Left lung (tissue), 10 donors: Measurements from ENCODE around the gene SLC25A23. TPM values are rescaled to one million over a fixed set of nuclear protein-coding genes. Genes with fewer than 3 reads are reported as not detected.

Experiments used
- ATAC-seq: fragments of 200-7000 bp; cut with Tn5 transposase; one replicate; pipeline ENCODE4 v1.9.1; 2020; ENCODE audit warnings: moderate library complexity
- DNase-seq, 4 donors: peaks; one replicate each; pipeline ENCODE4 v3.0.0-alpha.2; 2013 to 2020
- H3K27ac ChIP-seq, 2 donors: fragments of 200-600 bp; sonication (generic) in 1 of 2; one replicate each; pipeline versions ENCODE4 v1.5.0 to v1.8.0; 2020 to 2021
- H3K27me3 ChIP-seq, 2 donors: fragments of 200-600 bp; sonication (generic) in 1 of 2; one replicate each; pipeline versions ENCODE4 v1.5.0 to v1.8.0; 2020 to 2021
- H3K36me3 ChIP-seq, 2 donors: fragments of 200-600 bp; sonication (generic) in 1 of 2; one replicate each; pipeline versions ENCODE4 v1.5.0 to v1.8.0; 2020 to 2021
- H3K4me1 ChIP-seq, 2 donors: fragments of 200-600 bp; one replicate each; pipeline ENCODE4 v1.8.0; 2021
- H3K4me3 ChIP-seq, 2 donors: fragments of 200-600 bp; sonication (generic) in 1 of 2; one replicate each; pipeline versions ENCODE4 v1.5.0 to v1.8.0; 2020 to 2021; ENCODE audit warnings: mild to moderate bottlenecking in 1 of 2
- H3K9me3 ChIP-seq, 2 donors: fragments of 200-600 bp; sonication (generic) in 1 of 2; one replicate each; pipeline versions ENCODE4 v1.5.0 to v1.8.0; 2020 to 2021
- CTCF ChIP-seq, 2 donors: fragments of 200-600 bp; sonication (generic) in 1 of 2; IDR thresholded peaks; one replicate each; pipeline versions ENCODE4 v1.5.0 to v1.8.0; 2021; ENCODE audit warnings: antibody characterized with exemption in 2 of 2
- intact Hi-C, 2 donors: fragments of 100-400 bp; cut with DNase I; formaldehyde crosslinking; loops; one replicate each; pipeline versions ENCODE4 v1.11.2 to v1.14.2; 2022
- polyA plus RNA-seq, 6 donors: library from polyadenylated mRNA; unstranded; fragments of 120-200 nt; gene quantifications; one replicate each; pipeline ENCODE4 v1.2.1, GENCODE V29; 2013; ENCODE audit not compliant: insufficient read length in 6 of 6
- total RNA-seq, 2 donors: library from RNA; stranded (reverse); fragmentation: NEBNext Ultra II Directional; extraction: Animal tissue kit (Norgen Biotek cat#: 25700); gene quantifications; one replicate each; pipeline ENCODE4 v1.2.1, GENCODE V29; 2021
- donor health status: DM: no; HTN: yes; CAD: no.
- donor health status: DM: no; HTN: no; CAD: no.

Gene SLC25A23
- total and polyA plus RNA-seq, 8 donors = 43.1 to 118 (median 56.1) TPM

- intact Hi-C loops = no loop called here
- peak overlapping the region; percentile 88 to 89 for H3K4me3 ChIP-seq
Observed at GRCh38 chr19:6423499-6424194, 35.9 kb downstream of the SLC25A23 start.

GRCh38 chr19:6421075-6422014 is 38.2 kb downstream of the SLC25A23 start:
- ATAC-seq = no peak
- H3K36me3 ChIP-seq = peaks cover 0 to 56% of the 10 kb centered on the region in 2 donors
- peaks cover 10 to 32% of the 10 kb centered on the region in 2 donors for H3K4me1 ChIP-seq
- H3K27me3 ChIP-seq = no peaks in the 10 kb centered on the region
- no peak for TF ChIP-seq CTCF (IDR thresholded peaks at IDR 0.05)
- no peak overlapping the region for H3K4me3 ChIP-seq
- no peaks in the 10 kb centered on the region for H3K9me3 ChIP-seq
- H3K27ac ChIP-seq = no peak overlapping the region
- DNase-seq = no peak
- intact Hi-C loops = no loop called here

More at GRCh38 chr19:6423499-6424194, 35.9 kb downstream of the SLC25A23 start:
- Histone ChIP-seq H3K9me3 (no peaks in the 10 kb centered on the region), H3K4me1 (peaks cover 10 to 32% of the 10 kb centered on the region in 2 donors), H3K27ac (peak overlapping the region; percentile 55 to 59), H3K27me3 (no peaks in the 10 kb centered on the region), H3K36me3 (peaks cover 0 to 33% of the 10 kb centered on the region in 2 donors)
- ATAC-seq (no peak), DNase-seq (peak in 2 of 4 donors; percentile 48 to 77)
- TF ChIP-seq CTCF (IDR thresholded peaks at IDR 0.05) = no peak

GRCh38 chr19:6418562-6418932 is 41.0 kb downstream of the SLC25A23 start:
- no peaks in the 10 kb centered on the region for H3K9me3 ChIP-seq
- no peak overlapping the region for H3K4me3 ChIP-seq
- H3K27ac ChIP-seq = no peak overlapping the region
- TF ChIP-seq CTCF (IDR thresholded peaks at IDR 0.05) = no peak
- ATAC-seq (no peak), DNase-seq (no peak)
- intact Hi-C loops = no loop called here
- H3K27me3 ChIP-seq = no peaks in the 10 kb centered on the region
- H3K36me3 ChIP-seq = peaks cover 0 to 84% of the 10 kb centered on the region in 2 donors
- peaks cover 10 to 24% of the 10 kb centered on the region in 2 donors for H3K4me1 ChIP-seq

- H3K36me3 ChIP-seq = peaks cover 0 to 88% of the 10 kb centered on the region in 2 donors
- H3K27me3 ChIP-seq = no peaks in the 10 kb centered on the region
- intact Hi-C loops = no loop called here
- H3K9me3 ChIP-seq = no peaks in the 10 kb centered on the region
- no peak overlapping the region for H3K27ac ChIP-seq
- ATAC-seq (peak; percentile 61), DNase-seq (peak in 1 of 4 donors; percentile 26)
- peaks cover 7 to 24% of the 10 kb centered on the region in 2 donors for H3K4me1 ChIP-seq
- H3K4me3 ChIP-seq = no peak overlapping the region
- no peak for TF ChIP-seq CTCF (IDR thresholded peaks at IDR 0.05)
Observed at GRCh38 chr19:6417713-6418561, 41.7 kb downstream of the SLC25A23 start.
